GM23248 (cell line): ENCODE measurements around the gene MACROH2A2.

Experiments used
- EZH2 ChIP-seq: fragments of 200-600 bp; sonication (generic); IDR thresholded peaks from 2 replicates; pipeline ENCODE4 v1.6.1; 2018; ENCODE audit warnings: antibody characterized with exemption, mild to moderate bottlenecking; ENCODE audit not compliant: insufficient read depth, poor library complexity, severe bottlenecking
- EZH2phosphoT487 ChIP-seq: fragments of 200-600 bp; sonication (generic); IDR thresholded peaks from 2 replicates; pipeline ENCODE4 v1.6.1; 2018; ENCODE audit warnings: antibody characterized with exemption, moderate library complexity, mild to moderate bottlenecking, low read depth; ENCODE audit not compliant: insufficient read depth

GRCh38 chr10:70054902-70055301, 2.3 kb downstream of the MACROH2A2 start:
- TF ChIP-seq EZH2: no peak
- TF ChIP-seq EZH2phosphoT487: no peak
